ENCODE measurements around the gene SHANK2. TPM values are rescaled to one million over a fixed set of nuclear protein-coding genes. Genes with fewer than 3 reads are reported as not detected.
A peak's percentile ranks its signal among the peaks of the same experiment; 100 is the strongest.

SHANK2 gene
- total RNA-seq, 1 donor from 2014 or later, result 33.8 TPM

- no peak for DNase-seq (ENCODE audit: low spot score)
- no peak for ATAC-seq
Measured at GRCh38 chr11:71204748-71205664, 47.4 kb downstream of the SHANK2 start.

DNA sequence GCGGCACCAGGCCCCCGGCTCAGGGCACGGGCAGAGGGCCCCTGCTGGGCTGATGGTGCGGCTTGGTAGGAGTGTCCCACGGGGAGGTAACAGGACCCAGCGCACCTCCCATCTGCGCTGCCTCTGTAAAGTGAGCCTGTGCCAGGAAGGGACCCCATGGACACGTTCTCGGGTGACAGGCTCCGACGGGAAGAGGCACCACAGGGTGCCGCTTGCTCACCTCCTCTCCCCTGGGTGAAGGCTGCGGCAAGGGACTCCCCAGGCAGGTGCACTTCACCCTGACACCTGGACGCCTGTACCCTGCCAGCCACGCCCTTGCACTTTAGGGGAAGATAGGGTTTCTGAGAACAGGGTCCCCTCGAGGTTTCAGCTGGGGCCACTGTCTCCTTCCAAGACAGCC lies 48.1 kb downstream of the SHANK2 start:
- DNase-seq (ENCODE audit: low spot score), result no peak
- no peak for ATAC-seq

- DNase-seq (ENCODE audit: low spot score), result no peak
Measured at GRCh38 chr11:71203681-71204080, 48.7 kb downstream of the SHANK2 start.

GRCh38 chr11:71202966-71203365 lies 49.4 kb downstream of the SHANK2 start:
- DNase-seq (ENCODE audit: low spot score) (no peak), ATAC-seq (no peak)

More at GRCh38 chr11:71203681-71204080, 48.7 kb downstream of the SHANK2 start:
- no peak for ATAC-seq

DNA sequence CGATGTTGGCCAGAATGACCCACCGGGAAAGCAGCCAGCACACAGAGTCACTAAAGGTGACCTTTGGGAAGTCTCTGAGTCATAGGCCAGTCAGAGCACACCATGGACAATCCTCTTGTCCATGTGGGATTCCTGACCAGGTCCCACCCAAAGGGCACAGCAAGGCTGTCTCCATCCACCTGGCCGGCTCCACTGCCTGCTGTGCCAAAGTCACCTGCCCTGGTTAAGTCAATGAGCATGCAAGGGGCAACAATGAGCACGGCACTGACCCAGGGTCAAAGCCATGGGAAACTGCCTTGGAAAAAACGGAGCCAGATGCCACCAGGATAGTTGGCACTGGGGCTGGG lies 49.8 kb downstream of the SHANK2 start:
- DNase-seq (ENCODE audit: low spot score) (peak; percentile 94), ATAC-seq (peak; percentile 77)

Other genes with a start within 250 kb of the SHANK2 start
- gene DHCR7, start 195.8 kb upstream of the SHANK2 start, total RNA-seq, result 136 TPM
- 39.7 TPM for gene NADSYN1, start 200.6 kb upstream of the SHANK2 start, total RNA-seq